Heart left ventricle (tissue), 16 donors: ENCODE results near the gene NVL. TPM values are rescaled to one million over a fixed set of nuclear protein-coding genes. Genes with fewer than 3 reads are reported as not detected.

ENCODE experiments used
- ATAC-seq, 4 donors: fragments of 200-7000 bp; cut with Tn5 transposase; one replicate each; pipeline ENCODE4 v1.9.1; 2020 to 2022; ENCODE audit warnings: moderate library complexity in 4 of 4, mild to moderate bottlenecking in 3 of 4, moderate number of reproducible peaks in 1 of 4
- DNase-seq, 5 donors: peaks; one replicate each; pipeline ENCODE4 v3.0.0-alpha.2; 2020
- H3K27ac ChIP-seq, 12 donors: fragments of 200-600 bp; sonication (generic) in 4 of 12; one replicate each; pipeline versions ENCODE4 v1.5.0 to v1.8.0; 2016 to 2022; ENCODE audit warnings: mild to moderate bottlenecking in 2 of 12
- H3K27me3 ChIP-seq, 9 donors: fragments of 200-600 bp; sonication (generic) in 2 of 9; one replicate each; pipeline versions ENCODE4 v1.5.1 to v1.8.0; 2016 to 2022; ENCODE audit warnings: mild to moderate bottlenecking in 3 of 9
- H3K36me3 ChIP-seq, 9 donors: fragments of 200-600 bp; sonication (generic) in 2 of 9; one replicate each; pipeline versions ENCODE4 v1.5.0 to v1.8.0; 2018 to 2022; ENCODE audit warnings: mild to moderate bottlenecking in 2 of 9
- H3K4me1 ChIP-seq, 12 donors: fragments of 200-600 bp; sonication (generic) in 4 of 12; one replicate each; pipeline versions ENCODE4 v1.5.0 to v1.8.0; 2016 to 2022; ENCODE audit warnings: mild to moderate bottlenecking in 3 of 12
- H3K4me3 ChIP-seq, 12 donors: fragments of 200-600 bp; sonication (generic) in 4 of 12; one replicate each; pipeline versions ENCODE4 v1.5.0 to v1.8.0; 2017 to 2022; ENCODE audit warnings: mild to moderate bottlenecking in 9 of 12, moderate library complexity in 4 of 12
- H3K9me3 ChIP-seq, 12 donors: fragments of 200-600 bp; sonication (generic) in 4 of 12; one replicate each; pipeline versions ENCODE4 v1.5.0 to v1.8.0; 2016 to 2022; ENCODE audit warnings: mild to moderate bottlenecking in 1 of 12
- POLR2A ChIP-seq, 2 donors: fragments of 450-650 bp; IDR thresholded peaks; one replicate each; pipeline ENCODE4 v1.6.1; 2017; ENCODE audit warnings: antibody characterized with exemption in 2 of 2, mild to moderate bottlenecking in 2 of 2, moderate library complexity in 2 of 2
- WGBS, 4 donors: extraction: QIAGEN DNeasy Blood & Tissue Kit in 2 of 4; methylation state at CpG; one replicate each; pipeline versions ENCODE4 v1.1.5 to v1.1.7; 2013 to 2018; 5-methylcytosine and 5-hydroxymethylcytosine counted together
- intact Hi-C, 10 donors: fragments of 100-400 bp; cut with DNase I; formaldehyde crosslinking; loops; one replicate each; pipeline versions ENCODE4 v1.11.1 to v1.14.2; 2022
- polyA plus RNA-seq, 2 donors: library from polyadenylated mRNA; stranded (reverse); fragments of 200-250 nt; gene quantifications; one replicate each; pipeline ENCODE4 v1.2.3, GENCODE V29; 2013
- total RNA-seq, 9 donors: library from RNA; depleted of rRNA in 2 of 9; stranded (reverse); fragments of >200 nt in 2 of 9; fragmentation: NEBNext Ultra II Directional in 3 of 9; extraction: Animal tissue kit (Norgen Biotek cat#: 25700) in 3 of 9; gene quantifications; one replicate each; pipeline versions ENCODE4 v1.1.0 to v1.2.4, GENCODE V29; 2016 to 2023
- TF ChIP-seq, protein P1 (sequence below), 12 donors: fragments of 200-600 bp; sonication (generic) in 4 of 12; IDR thresholded peaks; one replicate each; pipeline versions ENCODE4 v1.5.0 to v1.8.0; 2018 to 2022; ENCODE audit warnings: antibody characterized with exemption in 12 of 12, mild to moderate bottlenecking in 5 of 12
- donor health status: ischemic (EF 13 %, LVEDD 7.1; RV severe dilation, severe dysfunction).
- donor health status: healthy with polysubstance abuse.
- donor health status: DM: no; HTN: yes; CAD: no.
- donor health status: DM: no; HTN: no; CAD: no.
- donor health status: ischemic (EF 25% LVEDD 6.9; RV normal size, moderate dysfunction).
- donor health status: ischemic (EF 25% LVEDD 5.7; RV mildly dilated, moderate dysfunction).
- donor health status: healthy.
- donor health status: DM: yes; HTN: yes; CAD: no.
- donor health status: ischemic (EF 35%, LVEDD 5.7; RV mildly dilated, moderate dysfunction).
- donor health status: nonischemic (EF 11% LVEDD 7.7; RV severe dilation, severe dysfunction).
- donor health status: DM: yes; HTN: yes; CAD: no.
- donor health status: PGD.
- donor health status: ischemic (EF 29% LVEDD 5.4; RV normal size, mild dysfunction).
- donor health status: nonischemic (EF 23%, LVEDD 6.1; RV moderate dilation, normal function).

NVL gene
- total and polyA plus RNA-seq, 11 donors: 4.8 to 14.8 (median 9.3) TPM

DNA sequence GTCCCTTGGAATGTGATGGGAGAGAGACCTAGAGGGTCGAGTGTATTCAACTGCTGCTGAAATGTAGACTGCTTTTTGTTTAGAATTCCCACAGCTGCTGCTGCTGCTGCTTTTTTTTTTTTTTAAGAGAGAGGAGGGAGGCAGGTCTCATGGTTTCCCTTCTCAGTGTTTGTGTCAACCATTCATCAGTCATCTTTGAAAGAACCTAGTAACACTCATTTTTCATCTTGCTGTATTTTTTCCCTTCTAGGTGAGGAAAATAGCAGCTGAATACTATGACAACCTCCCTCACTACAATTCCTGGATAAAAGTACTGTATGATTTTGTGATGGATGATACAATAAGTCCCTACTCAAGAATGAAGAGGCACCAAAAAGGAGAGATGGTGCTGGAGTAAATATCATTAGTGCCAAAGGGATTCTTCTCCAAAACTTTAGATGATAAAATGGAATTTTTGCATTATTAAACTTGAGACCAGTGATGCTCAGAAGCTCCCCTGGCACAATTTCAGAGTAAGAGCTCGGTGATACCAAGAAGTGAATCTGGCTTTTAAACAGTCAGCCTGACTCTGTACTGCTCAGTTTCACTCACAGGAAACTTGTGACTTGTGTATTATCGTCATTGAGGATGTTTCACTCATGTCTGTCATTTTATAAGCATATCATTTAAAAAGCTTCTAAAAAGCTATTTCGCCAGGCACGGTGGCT, 137.7 kb downstream of the NVL start:
- DNase-seq (no peak), ATAC-seq (no peak)
- WGBS, 4 donors: 74 to 80% (median 77%) methylated on average over 5 of the region's 5 CpGs
- TF ChIP-seq, protein P1, sequence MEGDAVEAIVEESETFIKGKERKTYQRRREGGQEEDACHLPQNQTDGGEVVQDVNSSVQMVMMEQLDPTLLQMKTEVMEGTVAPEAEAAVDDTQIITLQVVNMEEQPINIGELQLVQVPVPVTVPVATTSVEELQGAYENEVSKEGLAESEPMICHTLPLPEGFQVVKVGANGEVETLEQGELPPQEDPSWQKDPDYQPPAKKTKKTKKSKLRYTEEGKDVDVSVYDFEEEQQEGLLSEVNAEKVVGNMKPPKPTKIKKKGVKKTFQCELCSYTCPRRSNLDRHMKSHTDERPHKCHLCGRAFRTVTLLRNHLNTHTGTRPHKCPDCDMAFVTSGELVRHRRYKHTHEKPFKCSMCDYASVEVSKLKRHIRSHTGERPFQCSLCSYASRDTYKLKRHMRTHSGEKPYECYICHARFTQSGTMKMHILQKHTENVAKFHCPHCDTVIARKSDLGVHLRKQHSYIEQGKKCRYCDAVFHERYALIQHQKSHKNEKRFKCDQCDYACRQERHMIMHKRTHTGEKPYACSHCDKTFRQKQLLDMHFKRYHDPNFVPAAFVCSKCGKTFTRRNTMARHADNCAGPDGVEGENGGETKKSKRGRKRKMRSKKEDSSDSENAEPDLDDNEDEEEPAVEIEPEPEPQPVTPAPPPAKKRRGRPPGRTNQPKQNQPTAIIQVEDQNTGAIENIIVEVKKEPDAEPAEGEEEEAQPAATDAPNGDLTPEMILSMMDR (IDR thresholded peaks at IDR 0.05): no peak
- no peak for TF ChIP-seq POLR2A (IDR thresholded peaks at IDR 0.05)
- Histone ChIP-seq H3K9me3 (peaks cover 0 to 5% (median 0%) of the 10 kb centered on the region in 12 donors), H3K4me1 (peaks cover 0 to 26% (median 0%) of the 10 kb centered on the region in 12 donors), H3K27ac (no peak overlapping the region), H3K4me3 (no peak overlapping the region), H3K36me3 (peaks cover 0 to 66% (median 45%) of the 10 kb centered on the region in 9 donors), H3K27me3 (no peaks in the 10 kb centered on the region)
- intact Hi-C loops: no loop called here

DNA sequence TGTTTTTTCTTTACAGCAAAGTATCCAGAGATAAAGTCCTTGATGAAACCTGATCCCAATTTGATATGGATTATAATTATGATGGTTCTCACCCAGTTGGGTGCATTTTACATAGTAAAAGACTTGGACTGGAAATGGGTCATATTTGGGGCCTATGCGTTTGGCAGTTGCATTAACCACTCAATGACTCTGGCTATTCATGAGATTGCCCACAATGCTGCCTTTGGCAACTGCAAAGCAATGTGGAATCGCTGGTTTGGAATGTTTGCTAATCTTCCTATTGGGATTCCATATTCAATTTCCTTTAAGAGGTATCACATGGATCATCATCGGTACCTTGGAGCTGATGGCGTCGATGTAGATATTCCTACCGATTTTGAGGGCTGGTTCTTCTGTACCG, 140.4 kb downstream of the NVL start:
- H3K27me3 ChIP-seq: no peaks in the 10 kb centered on the region
- H3K4me3 ChIP-seq: no peak overlapping the region
- peaks cover 0 to 70% (median 43%) of the 10 kb centered on the region in 9 donors for H3K36me3 ChIP-seq
- 91 to 95% (median 94%) methylated on average over 7 of the region's 7 CpGs for WGBS, 4 donors
- DNase-seq: no peak
- no peak overlapping the region for H3K27ac ChIP-seq
- intact Hi-C loops: loop anchor here in 2 of 10 donors (10.0 kb wide), 2 partner anchors 135 to 145 kb away; partner anchors contain the start of gene NVL (in 1 of the 2)
- peaks cover 0 to 5% (median 0%) of the 10 kb centered on the region in 12 donors for H3K9me3 ChIP-seq
- no peak for ATAC-seq
- TF ChIP-seq, protein P1 (IDR thresholded peaks at IDR 0.05): no peak
- TF ChIP-seq POLR2A (IDR thresholded peaks at IDR 0.05): no peak
- H3K4me1 ChIP-seq: peaks cover 0 to 34% (median 10%) of the 10 kb centered on the region in 12 donors

DNA sequence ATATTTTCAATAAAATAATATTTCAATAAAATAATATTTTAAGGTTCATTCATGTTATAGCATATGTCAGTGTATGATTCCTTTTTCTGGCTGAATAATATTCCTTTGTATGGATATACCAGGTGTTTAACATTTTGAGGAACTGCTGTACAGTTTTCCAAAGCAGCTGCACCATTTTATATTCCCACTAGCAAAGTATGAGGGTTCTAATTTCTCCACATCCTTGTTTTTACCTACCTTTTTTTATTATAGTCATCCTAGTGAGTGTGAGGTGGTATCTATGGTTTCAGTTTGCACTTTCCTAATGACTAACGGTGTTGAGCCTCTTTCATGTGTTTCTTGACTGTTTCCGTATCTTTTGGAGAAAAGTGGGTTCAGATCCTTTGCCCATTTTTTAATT, 141.7 kb downstream of the NVL start:
- H3K4me3 ChIP-seq: no peak overlapping the region
- H3K27me3 ChIP-seq: no peaks in the 10 kb centered on the region
- no peak for ATAC-seq
- WGBS, 4 donors: 93 to 99% (median 97%) methylated on average over 2 of the region's 2 CpGs
- intact Hi-C loops: loop anchor here in 2 of 10 donors (10.0 kb wide), 2 partner anchors 137 to 147 kb away; partner anchors contain the start of gene NVL (in 1 of the 2)
- H3K36me3 ChIP-seq: peaks cover 0 to 61% (median 32%) of the 10 kb centered on the region in 9 donors
- H3K27ac ChIP-seq: no peak overlapping the region
- TF ChIP-seq, protein P1 (IDR thresholded peaks at IDR 0.05): no peak
- no peak for TF ChIP-seq POLR2A (IDR thresholded peaks at IDR 0.05)
- H3K4me1 ChIP-seq: peaks cover 0 to 41% (median 16%) of the 10 kb centered on the region in 12 donors
- H3K9me3 ChIP-seq: peaks cover 0 to 5% (median 0%) of the 10 kb centered on the region in 12 donors
- no peak for DNase-seq

- WGBS, 4 donors: 65 to 85% (median 71%) methylated on average over 8 of the region's 8 CpGs
- Histone ChIP-seq H3K27me3 (no peaks in the 10 kb centered on the region), H3K9me3 (peaks cover 0 to 5% (median 0%) of the 10 kb centered on the region in 12 donors), H3K4me1 (peaks cover 0 to 51% (median 18%) of the 10 kb centered on the region in 12 donors), H3K4me3 (peak overlapping the region in 1 of 12 donors; percentile 12), H3K36me3 (peaks cover 0 to 30% (median 5%) of the 10 kb centered on the region in 9 donors), H3K27ac (no peak overlapping the region)
- ATAC-seq (no peak), DNase-seq (no peak)
- intact Hi-C loops: loop anchor here in 2 of 10 donors (10.0 kb wide), 2 partner anchors 140 to 150 kb away; partner anchors contain the start of gene NVL (in 1 of the 2)
- no peak for TF ChIP-seq POLR2A (IDR thresholded peaks at IDR 0.05)
- TF ChIP-seq, protein P1 (IDR thresholded peaks at IDR 0.05): no peak
These were observed 144.8 kb downstream of the NVL start for GRCh38 chr1:224185208-224185607.
